Neural cell (in vitro differentiated cells): ENCODE data around the gene BHMT.

Source experiments
- EP300 ChIP-seq: fragments of 450-650 bp; conservative IDR thresholded peaks from 2 replicates; pipeline ENCODE4 v1.6.1; 2014; ENCODE audit warnings: antibody characterized with exemption, mild to moderate bottlenecking, moderate library complexity; ENCODE audit not compliant: poor library complexity, severe bottlenecking
- EZH2 ChIP-seq: fragments of 200-600, 300-800 bp; shearing (Covaris generic), sonication (generic); IDR thresholded peaks from 2 replicates; pipeline ENCODE4 v1.6.1; 2014; ENCODE audit warnings: antibody characterized with exemption, low read length, borderline replicate concordance, mild to moderate bottlenecking; ENCODE audit not compliant: insufficient read depth, poor library complexity, severe bottlenecking
- POLR2AphosphoS5 ChIP-seq: IDR thresholded peaks from 2 replicates; pipeline ENCODE4 v1.6.1; 2012
- REST ChIP-seq: IDR thresholded peaks from 2 replicates; pipeline ENCODE4 v1.6.1; 2012; ENCODE audit warnings: borderline replicate concordance
- SMC3 ChIP-seq: fragments of 450-650 bp; conservative IDR thresholded peaks from 2 replicates; pipeline ENCODE4 v1.6.1; 2014; ENCODE audit warnings: antibody characterized with exemption, mild to moderate bottlenecking, moderate library complexity; ENCODE audit not compliant: poor library complexity
- TAF1 ChIP-seq: IDR thresholded peaks from 2 replicates; pipeline ENCODE4 v1.6.1; 2012; ENCODE audit warnings: low read depth
- TF ChIP-seq, protein P1 (sequence below): fragments of 450-650 bp; IDR thresholded peaks from 2 replicates; pipeline ENCODE4 v1.5.1; 2014; ENCODE audit warnings: antibody characterized with exemption, mild to moderate bottlenecking, moderate library complexity; ENCODE audit not compliant: poor library complexity, severe bottlenecking

DNA sequence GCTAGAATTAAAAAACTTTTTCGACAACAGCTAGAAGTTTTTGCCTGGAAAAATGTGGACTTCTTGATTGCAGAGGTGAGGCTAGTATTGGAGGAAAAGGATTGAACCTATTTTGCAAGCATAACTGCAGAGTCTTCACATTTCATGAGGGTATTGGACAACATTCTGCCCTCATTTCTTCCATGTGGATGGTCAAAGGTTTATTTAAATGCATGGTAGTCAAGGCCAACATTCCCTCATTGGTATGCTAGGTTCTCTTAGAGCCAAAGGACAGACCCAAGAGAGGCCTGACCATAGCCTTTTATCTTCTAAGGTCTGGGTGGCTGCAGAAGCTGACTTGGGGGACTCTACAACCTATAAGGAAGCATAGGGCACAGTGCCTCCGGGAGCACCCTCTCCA lies 30.8 kb upstream of the BHMT start:
- no peak for TF ChIP-seq EZH2
- TF ChIP-seq, protein P1, sequence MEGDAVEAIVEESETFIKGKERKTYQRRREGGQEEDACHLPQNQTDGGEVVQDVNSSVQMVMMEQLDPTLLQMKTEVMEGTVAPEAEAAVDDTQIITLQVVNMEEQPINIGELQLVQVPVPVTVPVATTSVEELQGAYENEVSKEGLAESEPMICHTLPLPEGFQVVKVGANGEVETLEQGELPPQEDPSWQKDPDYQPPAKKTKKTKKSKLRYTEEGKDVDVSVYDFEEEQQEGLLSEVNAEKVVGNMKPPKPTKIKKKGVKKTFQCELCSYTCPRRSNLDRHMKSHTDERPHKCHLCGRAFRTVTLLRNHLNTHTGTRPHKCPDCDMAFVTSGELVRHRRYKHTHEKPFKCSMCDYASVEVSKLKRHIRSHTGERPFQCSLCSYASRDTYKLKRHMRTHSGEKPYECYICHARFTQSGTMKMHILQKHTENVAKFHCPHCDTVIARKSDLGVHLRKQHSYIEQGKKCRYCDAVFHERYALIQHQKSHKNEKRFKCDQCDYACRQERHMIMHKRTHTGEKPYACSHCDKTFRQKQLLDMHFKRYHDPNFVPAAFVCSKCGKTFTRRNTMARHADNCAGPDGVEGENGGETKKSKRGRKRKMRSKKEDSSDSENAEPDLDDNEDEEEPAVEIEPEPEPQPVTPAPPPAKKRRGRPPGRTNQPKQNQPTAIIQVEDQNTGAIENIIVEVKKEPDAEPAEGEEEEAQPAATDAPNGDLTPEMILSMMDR, result no peak
- TF ChIP-seq POLR2AphosphoS5, result no peak
- no peak for TF ChIP-seq SMC3
- TF ChIP-seq EP300, result no peak
- TF ChIP-seq REST, result no peak
- TF ChIP-seq TAF1, result no peak
